ENCODE data around the gene ANKRD10.

ANKRD10 gene

DNA sequence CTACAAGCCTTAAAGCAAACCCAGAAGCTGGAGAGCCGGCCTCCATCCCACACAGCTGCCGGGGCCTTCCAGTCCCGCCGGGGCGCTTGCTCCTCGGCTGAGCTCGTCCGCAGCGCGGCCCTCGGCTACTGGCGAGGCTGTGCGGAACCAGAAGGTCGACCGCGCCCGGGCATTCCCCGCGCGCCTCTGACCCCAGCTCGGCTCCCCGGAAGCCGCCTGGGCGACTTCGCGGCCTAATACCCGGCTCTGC is 863 bp downstream of the ANKRD10 start:
- in situ Hi-C loops (cut with MboI; ENCODE audit: low sequenced_read_pairs, unreplicated experiment) = loop anchor here (25.0 kb wide), 1 partner anchor 298 kb away; no protein-coding TSS in a partner anchor
- TF ChIP-seq, protein P1, sequence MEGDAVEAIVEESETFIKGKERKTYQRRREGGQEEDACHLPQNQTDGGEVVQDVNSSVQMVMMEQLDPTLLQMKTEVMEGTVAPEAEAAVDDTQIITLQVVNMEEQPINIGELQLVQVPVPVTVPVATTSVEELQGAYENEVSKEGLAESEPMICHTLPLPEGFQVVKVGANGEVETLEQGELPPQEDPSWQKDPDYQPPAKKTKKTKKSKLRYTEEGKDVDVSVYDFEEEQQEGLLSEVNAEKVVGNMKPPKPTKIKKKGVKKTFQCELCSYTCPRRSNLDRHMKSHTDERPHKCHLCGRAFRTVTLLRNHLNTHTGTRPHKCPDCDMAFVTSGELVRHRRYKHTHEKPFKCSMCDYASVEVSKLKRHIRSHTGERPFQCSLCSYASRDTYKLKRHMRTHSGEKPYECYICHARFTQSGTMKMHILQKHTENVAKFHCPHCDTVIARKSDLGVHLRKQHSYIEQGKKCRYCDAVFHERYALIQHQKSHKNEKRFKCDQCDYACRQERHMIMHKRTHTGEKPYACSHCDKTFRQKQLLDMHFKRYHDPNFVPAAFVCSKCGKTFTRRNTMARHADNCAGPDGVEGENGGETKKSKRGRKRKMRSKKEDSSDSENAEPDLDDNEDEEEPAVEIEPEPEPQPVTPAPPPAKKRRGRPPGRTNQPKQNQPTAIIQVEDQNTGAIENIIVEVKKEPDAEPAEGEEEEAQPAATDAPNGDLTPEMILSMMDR (IDR thresholded peaks at IDR 0.05; ENCODE audit: borderline replicate concordance, control extremely low read depth, extremely low read depth, insufficient read depth, missing control alignments) = no peak

DNA sequence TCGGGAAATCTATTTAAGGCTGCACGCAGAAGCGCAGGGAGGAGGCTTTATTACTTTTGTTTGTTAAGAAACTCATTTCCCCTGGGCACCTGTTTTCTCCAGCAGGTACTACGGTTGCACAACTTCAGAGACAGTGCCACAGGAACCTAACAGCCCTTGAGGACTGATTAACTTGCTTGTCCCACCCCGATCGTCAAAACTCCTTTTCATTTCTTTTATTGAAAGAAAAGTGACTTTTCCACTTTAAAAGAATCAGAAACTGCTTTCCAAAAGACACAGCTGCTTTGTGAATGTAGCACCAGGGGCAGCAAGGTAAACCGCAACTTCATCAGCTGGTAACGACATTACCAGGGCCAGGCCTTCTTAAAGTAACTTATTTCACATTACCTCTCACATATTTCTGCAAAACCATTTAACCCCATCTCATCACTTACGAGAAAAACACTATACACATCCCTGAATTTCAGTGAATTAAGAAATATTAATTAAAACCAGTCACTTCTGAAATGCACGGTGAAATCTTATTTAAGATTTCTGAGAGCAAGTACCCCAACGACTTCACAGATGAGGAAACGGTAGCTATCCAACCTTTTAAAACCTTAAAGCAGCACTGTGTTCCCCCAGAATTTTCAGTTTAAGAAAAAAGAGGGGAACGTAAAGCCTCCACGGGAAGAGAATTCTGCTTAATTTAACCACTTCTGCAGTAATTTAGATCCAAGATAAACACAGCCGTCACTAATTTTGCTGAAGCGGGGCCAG is 1.4 kb downstream of the ANKRD10 start:
- DNase-seq (ENCODE audit: low spot score) = no peak

More for the DNA sequence above, 863 bp downstream of the ANKRD10 start:
- no peak for DNase-seq (ENCODE audit: low spot score)

DNA sequence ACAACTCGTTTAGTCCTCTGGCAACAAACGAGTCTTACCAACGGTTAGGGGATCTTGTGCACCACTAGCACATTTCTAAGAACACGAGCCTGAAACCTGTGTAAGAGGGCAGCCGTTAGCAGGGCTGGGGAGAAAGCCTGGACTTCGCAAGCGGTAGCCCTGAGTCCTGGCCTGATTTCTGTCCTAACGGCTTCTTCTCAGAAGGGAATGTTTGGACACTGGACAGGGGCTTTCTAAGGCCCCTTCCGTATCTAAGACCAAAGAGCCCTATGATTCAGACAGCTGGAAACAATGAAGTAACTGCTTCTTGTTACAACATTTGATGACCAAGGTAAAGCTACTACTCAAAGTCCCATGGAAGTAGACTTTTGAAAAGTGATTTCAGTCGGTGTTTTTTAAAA is 2.2 kb downstream of the ANKRD10 start:
- in situ Hi-C loops (cut with MboI; ENCODE audit: low sequenced_read_pairs, unreplicated experiment) = loop anchor here (25.0 kb wide), 1 partner anchor 300 kb away; no protein-coding TSS in a partner anchor
- TF ChIP-seq, protein P1 (IDR thresholded peaks at IDR 0.05; ENCODE audit: borderline replicate concordance, control extremely low read depth, extremely low read depth, insufficient read depth, missing control alignments) = no peak
- DNase-seq (ENCODE audit: low spot score) = no peak

More for the DNA sequence above, 1.4 kb downstream of the ANKRD10 start:
- in situ Hi-C loops (cut with MboI; ENCODE audit: low sequenced_read_pairs, unreplicated experiment) = loop anchor here (25.0 kb wide), 1 partner anchor 299 kb away; no protein-coding TSS in a partner anchor
- TF ChIP-seq, protein P1 (IDR thresholded peaks at IDR 0.05; ENCODE audit: borderline replicate concordance, control extremely low read depth, extremely low read depth, insufficient read depth, missing control alignments) = no peak

DNA sequence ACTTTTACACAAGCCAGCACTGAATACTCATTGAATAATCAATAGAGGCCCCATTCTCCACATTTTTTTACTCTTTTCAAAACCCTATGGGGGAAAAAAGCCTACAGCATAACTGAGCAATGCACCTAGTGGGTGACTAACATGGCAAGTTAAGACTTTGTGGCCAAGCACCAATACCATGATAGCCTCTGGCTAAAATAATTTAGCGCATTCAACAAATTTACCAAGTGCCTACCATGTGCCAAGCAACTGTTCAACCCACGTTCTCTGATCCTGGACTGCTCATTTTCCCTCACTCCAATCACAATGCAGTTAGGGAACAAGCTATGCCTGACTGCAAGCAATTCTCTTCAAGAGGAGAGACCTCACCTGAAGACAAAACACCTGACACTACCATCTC is 3.0 kb downstream of the ANKRD10 start:
- in situ Hi-C loops (cut with MboI; ENCODE audit: low sequenced_read_pairs, unreplicated experiment) = loop anchor here (25.0 kb wide), 1 partner anchor 300 kb away; no protein-coding TSS in a partner anchor
- DNase-seq (ENCODE audit: low spot score) = no peak
- TF ChIP-seq, protein P1 (IDR thresholded peaks at IDR 0.05; ENCODE audit: borderline replicate concordance, control extremely low read depth, extremely low read depth, insufficient read depth, missing control alignments) = no peak

DNA sequence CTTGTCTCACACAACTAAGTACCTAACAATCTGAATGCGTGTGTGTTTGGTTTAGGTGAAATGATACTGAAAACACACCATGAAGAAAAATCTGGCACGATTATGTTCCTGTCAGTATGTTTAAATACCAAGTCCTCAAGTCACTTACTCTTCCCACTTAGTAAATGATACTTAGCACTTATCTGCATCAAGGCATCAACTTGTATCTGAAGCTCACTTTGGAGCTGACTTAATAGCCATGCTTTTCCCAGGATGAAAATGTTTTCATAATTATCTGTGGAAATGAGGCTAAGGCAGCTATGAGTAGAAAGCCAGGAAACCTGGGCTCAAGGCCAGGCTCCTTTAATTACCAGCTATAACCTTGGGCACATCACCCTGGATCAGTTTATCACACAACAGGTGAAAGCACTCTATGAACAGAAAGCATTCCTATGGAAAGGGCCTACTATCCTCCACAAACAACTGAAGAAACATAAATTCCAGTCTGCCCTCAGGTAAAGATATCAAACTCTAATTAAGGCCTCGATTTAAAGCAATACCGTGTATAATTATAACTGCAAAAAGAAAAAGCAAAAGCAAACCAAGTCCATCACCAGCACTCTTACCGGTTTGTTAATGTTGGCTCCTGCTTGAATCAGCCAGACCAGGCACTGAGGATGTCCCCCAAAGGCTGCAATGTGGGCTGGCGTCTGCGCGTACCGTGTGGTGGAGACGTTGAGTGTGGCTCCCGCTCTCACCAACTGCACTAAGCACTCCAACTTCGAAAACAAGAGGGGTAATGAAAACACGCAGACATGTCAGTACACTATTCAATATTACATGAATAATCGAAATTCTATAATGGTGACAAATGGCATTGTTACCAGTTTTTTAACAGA is 4.6 kb downstream of the ANKRD10 start:
- in situ Hi-C loops (cut with MboI; ENCODE audit: low sequenced_read_pairs, unreplicated experiment) = loop anchor here (25.0 kb wide), 1 partner anchor 302 kb away; no protein-coding TSS in a partner anchor
- no peak for DNase-seq (ENCODE audit: low spot score)

More for the DNA sequence above, 4.6 kb downstream of the ANKRD10 start:
- TF ChIP-seq, protein P1 (IDR thresholded peaks at IDR 0.05; ENCODE audit: borderline replicate concordance, control extremely low read depth, extremely low read depth, insufficient read depth, missing control alignments) = no peak
